ENCODE measurements around the gene MIP. TPM values are rescaled to one million over a fixed set of nuclear protein-coding genes. Genes with fewer than 3 reads are reported as not detected.
A peak's percentile ranks its signal among the peaks of the same experiment; 100 is the strongest.

Gene MIP
- total and polyA plus RNA-seq, 2 of the 13 experiments (the other 11 are each of a cell fraction or from before 2014, with no cell fraction given), result not detected

GRCh38 chr12:56448860-56449621 is 5.4 kb downstream of the MIP start, which contains the start of gene TIMELESS (continued):
- no peak for TF ChIP-seq AFF4 (CRISPR knock-in tag; IDR thresholded peaks at IDR 0.05)
- TF ChIP-seq AKAP8 (CRISPR knock-in tag; IDR thresholded peaks at IDR 0.05), result no peak
- TF ChIP-seq ZNF841 (CRISPR knock-in tag; IDR thresholded peaks at IDR 0.05; ENCODE audit: borderline replicate concordance), result no peak
- no peak for TF ChIP-seq JUN (CRISPR knock-in tag; IDR thresholded peaks at IDR 0.05)
- peak; percentile 74 for TF ChIP-seq ZNF564 (CRISPR knock-in tag; IDR thresholded peaks at IDR 0.05)
- TF ChIP-seq ZNF891 (CRISPR knock-in tag; IDR thresholded peaks at IDR 0.05), result no peak; the same call in 1 of the 2 replicates
- TF ChIP-seq PPARG (CRISPR knock-in tag; conservative IDR thresholded peaks at IDR 0.05), result 0 out of 2 replicates have a peak, but pooled peaks have one; percentile 11
- TF ChIP-seq ZNF326 (CRISPR knock-in tag; IDR thresholded peaks at IDR 0.05; ENCODE audit: borderline replicate concordance), result no peak
- TF ChIP-seq ZSCAN22 (CRISPR knock-in tag; IDR thresholded peaks at IDR 0.05), result no peak
- TF ChIP-seq, protein P1, sequence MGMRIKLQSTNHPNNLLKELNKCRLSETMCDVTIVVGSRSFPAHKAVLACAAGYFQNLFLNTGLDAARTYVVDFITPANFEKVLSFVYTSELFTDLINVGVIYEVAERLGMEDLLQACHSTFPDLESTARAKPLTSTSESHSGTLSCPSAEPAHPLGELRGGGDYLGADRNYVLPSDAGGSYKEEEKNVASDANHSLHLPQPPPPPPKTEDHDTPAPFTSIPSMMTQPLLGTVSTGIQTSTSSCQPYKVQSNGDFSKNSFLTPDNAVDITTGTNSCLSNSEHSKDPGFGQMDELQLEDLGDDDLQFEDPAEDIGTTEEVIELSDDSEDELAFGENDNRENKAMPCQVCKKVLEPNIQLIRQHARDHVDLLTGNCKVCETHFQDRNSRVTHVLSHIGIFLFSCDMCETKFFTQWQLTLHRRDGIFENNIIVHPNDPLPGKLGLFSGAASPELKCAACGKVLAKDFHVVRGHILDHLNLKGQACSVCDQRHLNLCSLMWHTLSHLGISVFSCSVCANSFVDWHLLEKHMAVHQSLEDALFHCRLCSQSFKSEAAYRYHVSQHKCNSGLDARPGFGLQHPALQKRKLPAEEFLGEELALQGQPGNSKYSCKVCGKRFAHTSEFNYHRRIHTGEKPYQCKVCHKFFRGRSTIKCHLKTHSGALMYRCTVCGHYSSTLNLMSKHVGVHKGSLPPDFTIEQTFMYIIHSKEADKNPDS (CRISPR knock-in tag; IDR thresholded peaks at IDR 0.05), result peak; percentile 66; the same call in 1 of the 2 replicates
- TF ChIP-seq ZNF724P (CRISPR knock-in tag; IDR thresholded peaks at IDR 0.05; ENCODE audit: borderline replicate concordance), result peak; percentile 68; the same call in 1 of the 2 replicates
- TF ChIP-seq, protein P2, sequence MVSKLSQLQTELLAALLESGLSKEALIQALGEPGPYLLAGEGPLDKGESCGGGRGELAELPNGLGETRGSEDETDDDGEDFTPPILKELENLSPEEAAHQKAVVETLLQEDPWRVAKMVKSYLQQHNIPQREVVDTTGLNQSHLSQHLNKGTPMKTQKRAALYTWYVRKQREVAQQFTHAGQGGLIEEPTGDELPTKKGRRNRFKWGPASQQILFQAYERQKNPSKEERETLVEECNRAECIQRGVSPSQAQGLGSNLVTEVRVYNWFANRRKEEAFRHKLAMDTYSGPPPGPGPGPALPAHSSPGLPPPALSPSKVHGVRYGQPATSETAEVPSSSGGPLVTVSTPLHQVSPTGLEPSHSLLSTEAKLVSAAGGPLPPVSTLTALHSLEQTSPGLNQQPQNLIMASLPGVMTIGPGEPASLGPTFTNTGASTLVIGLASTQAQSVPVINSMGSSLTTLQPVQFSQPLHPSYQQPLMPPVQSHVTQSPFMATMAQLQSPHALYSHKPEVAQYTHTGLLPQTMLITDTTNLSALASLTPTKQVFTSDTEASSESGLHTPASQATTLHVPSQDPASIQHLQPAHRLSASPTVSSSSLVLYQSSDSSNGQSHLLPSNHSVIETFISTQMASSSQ (IDR thresholded peaks at IDR 0.05; ENCODE audit: low read depth), result no peak
- TF ChIP-seq, protein P2 (CRISPR knock-in tag; IDR thresholded peaks at IDR 0.05; ENCODE audit: borderline replicate concordance), result peak; percentile 12; the same call in 1 of the 2 replicates
- peak; percentile 82; the same call in 1 of the 2 replicates for TF ChIP-seq ZNF747 (CRISPR knock-in tag; IDR thresholded peaks at IDR 0.05; ENCODE audit: borderline replicate concordance)
- TF ChIP-seq SALL2 (CRISPR knock-in tag; IDR thresholded peaks at IDR 0.05), result peak; percentile 77
- TF ChIP-seq, protein P3, sequence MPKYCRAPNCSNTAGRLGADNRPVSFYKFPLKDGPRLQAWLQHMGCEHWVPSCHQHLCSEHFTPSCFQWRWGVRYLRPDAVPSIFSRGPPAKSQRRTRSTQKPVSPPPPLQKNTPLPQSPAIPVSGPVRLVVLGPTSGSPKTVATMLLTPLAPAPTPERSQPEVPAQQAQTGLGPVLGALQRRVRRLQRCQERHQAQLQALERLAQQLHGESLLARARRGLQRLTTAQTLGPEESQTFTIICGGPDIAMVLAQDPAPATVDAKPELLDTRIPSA (CRISPR knock-in tag; IDR thresholded peaks at IDR 0.05; ENCODE audit: borderline replicate concordance), result 0 out of 2 replicates have a peak, but pooled peaks have one; percentile 47
- peak; percentile 68; the same call in 1 of the 2 replicates for TF ChIP-seq NCOA1 (CRISPR knock-in tag; IDR thresholded peaks at IDR 0.05)

Data from HepG2 (cell line).